Fibroblast of skin of scalp (primary cell): ENCODE data around the gene SUZ12.
A peak's percentile ranks its signal among the peaks of the same experiment; 100 is the strongest.
"Not testable (repeated sequence)": the region's sequence is repeated elsewhere in the genome, so short reads cannot be mapped to it uniquely, and the experiment has no call there.

Experiments
- DNase-seq: peaks from one replicate; pipeline ENCODE4 v3.0.0-alpha.2; 2013

SUZ12 gene

GRCh38 chr17:31964131-31964530, 27.3 kb downstream of the SUZ12 start:
- DNase-seq: not testable (repeated sequence)

GRCh38 chr17:31967648-31968047, 30.8 kb downstream of the SUZ12 start:
- DNase-seq: no peak

- not testable (repeated sequence) for DNase-seq
Measured at GRCh38 chr17:31970416-31970815, 33.6 kb downstream of the SUZ12 start.

GRCh38 chr17:31974269-31975071, 37.7 kb downstream of the SUZ12 start:
- DNase-seq: peak; percentile 4

- not testable (repeated sequence) for DNase-seq
Measured at GRCh38 chr17:31975391-31975790, 38.6 kb downstream of the SUZ12 start.

GRCh38 chr17:31991821-31992220, 55.0 kb downstream of the SUZ12 start:
- not testable (repeated sequence) for DNase-seq

- no peak for DNase-seq
Measured at GRCh38 chr17:31997005-31997404, 60.2 kb downstream of the SUZ12 start.

- DNase-seq: peak; percentile 76
Measured at GRCh38 chr17:32006957-32007462, 70.2 kb downstream of the SUZ12 start, which contains the start of gene LRRC37B. Gene LRRC37B, plus strand, starts transcription at chr17:32007383. Its CDS starts 14,010 bp downstream, at chr17:32021393.

GRCh38 chr17:32007463-32008298, 70.9 kb downstream of the SUZ12 start:
- DNase-seq: peak; percentile 6

- DNase-seq: no peak
Measured at GRCh38 chr17:32009262-32009542, 72.4 kb downstream of the SUZ12 start.

GRCh38 chr17:32010114-32010513, 73.3 kb downstream of the SUZ12 start:
- no peak for DNase-seq

- no peak for DNase-seq
Measured at GRCh38 chr17:32015245-32016013, 78.6 kb downstream of the SUZ12 start.

GRCh38 chr17:32016231-32016630, 79.4 kb downstream of the SUZ12 start:
- DNase-seq: no peak

GRCh38 chr17:32019228-32019627, 82.4 kb downstream of the SUZ12 start:
- no peak for DNase-seq

GRCh38 chr17:32020943-32021614, 84.3 kb downstream of the SUZ12 start:
- no peak for DNase-seq

GRCh38 chr17:32021615-32021955, 84.8 kb downstream of the SUZ12 start:
- DNase-seq: no peak

GRCh38 chr17:32022554-32022953, 85.7 kb downstream of the SUZ12 start:
- not testable (repeated sequence) for DNase-seq

GRCh38 chr17:32027271-32027670, 90.5 kb downstream of the SUZ12 start:
- not testable (repeated sequence) for DNase-seq

GRCh38 chr17:32033223-32033622, 96.4 kb downstream of the SUZ12 start:
- no peak for DNase-seq

GRCh38 chr17:32033812-32034211, 97.0 kb downstream of the SUZ12 start:
- DNase-seq: not testable (repeated sequence)

GRCh38 chr17:32040246-32040645, 103.4 kb downstream of the SUZ12 start:
- not testable (repeated sequence) for DNase-seq

GRCh38 chr17:32041306-32041875, 104.6 kb downstream of the SUZ12 start:
- not testable (repeated sequence) for DNase-seq
